ENCODE data around the gene WFIKKN2. TPM values are rescaled to one million over a fixed set of nuclear protein-coding genes. Genes with fewer than 3 reads are reported as not detected.
A peak's percentile ranks its signal among the peaks of the same experiment; 100 is the strongest.

WFIKKN2 gene
- total RNA-seq, 2 donors from 2014 or later: 0.29 to 0.35 TPM

GRCh38 chr17:50833510-50834428 is 1.6 kb upstream of the WFIKKN2 start:
- Histone ChIP-seq H3K9ac (ENCODE audit: extremely low read depth, low read length, poor library complexity, severe bottlenecking) (no peak overlapping the region), H3K27me3 (ENCODE audit: control insufficient read depth, insufficient read depth, low read length, poor library complexity, severe bottlenecking) (no peaks in the 10 kb centered on the region), H3K9me3 (ENCODE audit: control insufficient read depth, low read length) (no peaks in the 10 kb centered on the region), H3K36me3 (ENCODE audit: control insufficient read depth, insufficient read depth, low read length) (no peaks in the 10 kb centered on the region), H3K27ac (ENCODE audit: low read depth, low read length) (peak overlapping the region; percentile 57), H3K4me3 (ENCODE audit: low read length) (no peak overlapping the region), H3K4me1 (ENCODE audit: control insufficient read depth, insufficient read depth, low read length) (peaks cover 8% of the 10 kb centered on the region)
- peaks cover 53% of the 10 kb centered on the region for H3K4me1 Mint-ChIP-seq
- no peaks in the 10 kb centered on the region for H3K9me3 Mint-ChIP-seq
- H3K27me3 Mint-ChIP-seq (ENCODE audit: insufficient read depth): peaks cover 8% of the 10 kb centered on the region
- DNase-seq: peak; percentile 43
- WGBS, 2 experiments (ENCODE audit: insufficient coverage in 1 of 2, insufficient read length in 1 of 2): 92 to 93% methylated on average over 29 to 38 of the region's 38 CpGs
- no peak overlapping the region for H3K4me3 Mint-ChIP-seq
- TF ChIP-seq, protein P1, sequence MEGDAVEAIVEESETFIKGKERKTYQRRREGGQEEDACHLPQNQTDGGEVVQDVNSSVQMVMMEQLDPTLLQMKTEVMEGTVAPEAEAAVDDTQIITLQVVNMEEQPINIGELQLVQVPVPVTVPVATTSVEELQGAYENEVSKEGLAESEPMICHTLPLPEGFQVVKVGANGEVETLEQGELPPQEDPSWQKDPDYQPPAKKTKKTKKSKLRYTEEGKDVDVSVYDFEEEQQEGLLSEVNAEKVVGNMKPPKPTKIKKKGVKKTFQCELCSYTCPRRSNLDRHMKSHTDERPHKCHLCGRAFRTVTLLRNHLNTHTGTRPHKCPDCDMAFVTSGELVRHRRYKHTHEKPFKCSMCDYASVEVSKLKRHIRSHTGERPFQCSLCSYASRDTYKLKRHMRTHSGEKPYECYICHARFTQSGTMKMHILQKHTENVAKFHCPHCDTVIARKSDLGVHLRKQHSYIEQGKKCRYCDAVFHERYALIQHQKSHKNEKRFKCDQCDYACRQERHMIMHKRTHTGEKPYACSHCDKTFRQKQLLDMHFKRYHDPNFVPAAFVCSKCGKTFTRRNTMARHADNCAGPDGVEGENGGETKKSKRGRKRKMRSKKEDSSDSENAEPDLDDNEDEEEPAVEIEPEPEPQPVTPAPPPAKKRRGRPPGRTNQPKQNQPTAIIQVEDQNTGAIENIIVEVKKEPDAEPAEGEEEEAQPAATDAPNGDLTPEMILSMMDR (conservative IDR thresholded peaks at IDR 0.05): no peak
- H3K36me3 Mint-ChIP-seq (ENCODE audit: low read depth): no peaks in the 10 kb centered on the region
- no peak overlapping the region for H3K27ac Mint-ChIP-seq

- no peak overlapping the region for H3K27ac Mint-ChIP-seq
- 86 to 90% methylated on average over 28 to 38 of the region's 38 CpGs for WGBS, 2 experiments (ENCODE audit: insufficient coverage in 1 of 2, insufficient read length in 1 of 2)
Measured at GRCh38 chr17:50834429-50835300, 721 bp upstream of the WFIKKN2 start.

DNA sequence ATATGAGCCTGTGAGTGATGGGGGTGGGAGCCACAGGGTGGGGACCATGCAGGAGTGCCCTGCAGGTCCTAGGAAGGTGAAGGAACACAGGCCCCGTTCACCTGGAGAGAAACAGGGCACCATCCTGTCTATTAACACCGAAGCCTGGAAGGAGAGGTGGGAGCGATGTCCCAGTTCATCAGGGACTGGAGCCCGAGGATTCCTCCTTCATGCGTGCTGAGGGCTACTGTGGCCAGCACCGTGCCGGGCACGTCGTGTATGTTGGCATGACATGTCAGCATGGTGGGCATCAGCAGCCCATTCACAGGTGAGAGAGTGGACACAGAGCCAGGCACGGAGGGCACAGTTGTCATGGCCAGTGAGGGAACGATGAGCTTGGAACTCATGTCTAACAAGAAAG is 1.4 kb downstream of the WFIKKN2 start:
- WGBS, 2 experiments (ENCODE audit: insufficient coverage in 1 of 2, insufficient read length in 1 of 2): 87 to 92% methylated on average over 5 to 11 of the region's 11 CpGs
- no peak overlapping the region for H3K4me3 Mint-ChIP-seq

More at GRCh38 chr17:50834429-50835300, 721 bp upstream of the WFIKKN2 start:
- Histone ChIP-seq H3K9ac (ENCODE audit: extremely low read depth, low read length, poor library complexity, severe bottlenecking) (no peak overlapping the region), H3K27ac (ENCODE audit: low read depth, low read length) (no peak overlapping the region), H3K27me3 (ENCODE audit: control insufficient read depth, insufficient read depth, low read length, poor library complexity, severe bottlenecking) (no peaks in the 10 kb centered on the region), H3K9me3 (ENCODE audit: control insufficient read depth, low read length) (no peaks in the 10 kb centered on the region), H3K4me1 (ENCODE audit: control insufficient read depth, insufficient read depth, low read length) (peaks cover 8% of the 10 kb centered on the region), H3K4me3 (ENCODE audit: low read length) (no peak overlapping the region), H3K36me3 (ENCODE audit: control insufficient read depth, insufficient read depth, low read length) (no peaks in the 10 kb centered on the region)
- Mint-ChIP-seq H3K27me3 (ENCODE audit: insufficient read depth) (peaks cover 8% of the 10 kb centered on the region), H3K4me1 (peaks cover 46% of the 10 kb centered on the region), H3K36me3 (ENCODE audit: low read depth) (no peaks in the 10 kb centered on the region), H3K9me3 (no peaks in the 10 kb centered on the region), H3K4me3 (no peak overlapping the region)
- TF ChIP-seq, protein P1 (conservative IDR thresholded peaks at IDR 0.05): no peak
- peak; percentile 64 for DNase-seq

More for the DNA sequence above, 1.4 kb downstream of the WFIKKN2 start:
- H3K36me3 ChIP-seq (ENCODE audit: control insufficient read depth, insufficient read depth, low read length): no peaks in the 10 kb centered on the region
- no peaks in the 10 kb centered on the region for H3K9me3 Mint-ChIP-seq
- H3K27me3 ChIP-seq (ENCODE audit: control insufficient read depth, insufficient read depth, low read length, poor library complexity, severe bottlenecking): no peaks in the 10 kb centered on the region
- TF ChIP-seq, protein P1 (conservative IDR thresholded peaks at IDR 0.05): no peak
- H3K4me1 Mint-ChIP-seq: peaks cover 33% of the 10 kb centered on the region
- no peak overlapping the region for H3K27ac Mint-ChIP-seq
- DNase-seq: no peak
- peaks cover 8% of the 10 kb centered on the region for H3K4me1 ChIP-seq (ENCODE audit: control insufficient read depth, insufficient read depth, low read length)
- H3K9ac ChIP-seq (ENCODE audit: extremely low read depth, low read length, poor library complexity, severe bottlenecking): no peak overlapping the region
- no peak overlapping the region for H3K4me3 ChIP-seq (ENCODE audit: low read length)
- H3K27me3 Mint-ChIP-seq (ENCODE audit: insufficient read depth): peaks cover 8% of the 10 kb centered on the region
- no peak overlapping the region for H3K27ac ChIP-seq (ENCODE audit: low read depth, low read length)
- H3K9me3 ChIP-seq (ENCODE audit: control insufficient read depth, low read length): no peaks in the 10 kb centered on the region
- no peaks in the 10 kb centered on the region for H3K36me3 Mint-ChIP-seq (ENCODE audit: low read depth)
